Measurements from ENCODE around the gene PLCD1. TPM values are rescaled to one million over a fixed set of nuclear protein-coding genes. Genes with fewer than 3 reads are reported as not detected.

The PLCD1 gene
- total and polyA plus RNA-seq, 2 of the 13 experiments (the other 11 are each of a cell fraction or from before 2014, with no cell fraction given) = 10.1 to 12.4 TPM

- ATAC-seq = no peak
- H3K27ac ChIP-seq (ENCODE audit: extremely low read length, insufficient read depth, low read length) = no peak overlapping the region
- 87% methylated on average over 7 of the region's 7 CpGs for WGBS (ENCODE audit: low lambda C conversion rate)
- no peak overlapping the region for H3K4me2 ChIP-seq (ENCODE audit: low read depth, low read length)
- POLR2A ChIA-PET = interaction anchor here (1.0 kb wide), 1 partner anchor 12 kb away, joined by 3 read pairs; no protein-coding TSS in a partner anchor
- no peaks in the 10 kb centered on the region for H3K9me3 ChIP-seq (ENCODE audit: low read length)
- no peak for DNase-seq (ENCODE audit: low spot score)
- BruUV-seq (replicated peaks) = no TSS peak
- H3K4me1 ChIP-seq (ENCODE audit: insufficient read depth, low read length) = peaks cover 59% of the 10 kb centered on the region
- in situ Hi-C loops (cut with HindIII; ENCODE audit: extremely low pct_ligation_motif_present, low pct_unique_long_range_greater_than_20kb) (no loop called here), intact Hi-C loops (cut with micrococcal nuclease; ENCODE audit: unreplicated experiment) (no loop called here)
- CTCF ChIA-PET (ENCODE audit: low intra/inter-chr PET ratio, low total read pairs) = no interaction called here
- peaks cover 21 to 33% of the 10 kb centered on the region in 2 experiments for H3K36me3 ChIP-seq (replicated peaks in 1 of 2; ENCODE audit: control insufficient read depth in 1 of 2, insufficient read depth in 2 of 2, low read length in 2 of 2)
- H2AFZ ChIP-seq (ENCODE audit: low read length) = no peak overlapping the region
- no peak for FAIRE-seq
- no peaks in the 10 kb centered on the region; a peak in 1 of 5 replicates for H3K27me3 ChIP-seq (ENCODE audit: control insufficient read depth in 1 of 2, insufficient read depth in 2 of 2, low read length in 2 of 2)
- no peaks in the 10 kb centered on the region for H4K20me1 ChIP-seq (ENCODE audit: insufficient read depth, low read length)
- no peak overlapping the region for H3K9ac ChIP-seq (ENCODE audit: insufficient read depth, low read depth, low read length)
- no peaks in the 10 kb centered on the region for H3K79me2 ChIP-seq (ENCODE audit: insufficient read depth, low read length)
- no peak overlapping the region for H3K4me3 ChIP-seq (replicated peaks in 1 of 3; ENCODE audit: insufficient read depth in 1 of 3, low read depth in 2 of 3, low read length in 3 of 3)
- TF ChIP-seq SALL1 (CRISPR knock-in tag; IDR thresholded peaks at IDR 0.05) = no peak
- TF ChIP-seq POLR2G (IDR thresholded peaks at IDR 0.05; ENCODE audit: low read depth, low read length) = no peak
- no peak for TF ChIP-seq RFX1 (IDR thresholded peaks at IDR 0.05)
- TF ChIP-seq SALL2 (CRISPR knock-in tag; IDR thresholded peaks at IDR 0.05) = no peak
- no peak for TF ChIP-seq ZNF550 (CRISPR knock-in tag; IDR thresholded peaks at IDR 0.05; ENCODE audit: borderline replicate concordance)
- TF ChIP-seq FOXP1 (IDR thresholded peaks at IDR 0.05) = no peak
- TF ChIP-seq FOXP1 (CRISPR knock-in tag; IDR thresholded peaks at IDR 0.05) = no peak
- TF ChIP-seq ZSCAN29 (CRISPR knock-in tag; conservative IDR thresholded peaks at IDR 0.05) = no peak
- no peak for TF ChIP-seq HNF4G (IDR thresholded peaks at IDR 0.05; ENCODE audit: borderline replicate concordance, low read depth, low read length)
- no peak for TF ChIP-seq HNF4G (CRISPR knock-in tag; IDR thresholded peaks at IDR 0.05; ENCODE audit: borderline replicate concordance, low read depth)
- no peak for TF ChIP-seq PAX8 (CRISPR knock-in tag; IDR thresholded peaks at IDR 0.05; ENCODE audit: borderline replicate concordance)
- no peak for TF ChIP-seq ZNF12 (CRISPR knock-in tag; IDR thresholded peaks at IDR 0.05)
- TF ChIP-seq ZFP62 (CRISPR knock-in tag; IDR thresholded peaks at IDR 0.05) = no peak
- TF ChIP-seq ZNF609 (CRISPR knock-in tag; IDR thresholded peaks at IDR 0.05; ENCODE audit: borderline replicate concordance) = no peak
- TF ChIP-seq NFKBIZ (CRISPR knock-in tag; IDR thresholded peaks at IDR 0.05) = no peak
- TF ChIP-seq ZNF513 (CRISPR knock-in tag; conservative IDR thresholded peaks at IDR 0.05) = no peak
- TF ChIP-seq CHCHD3 (CRISPR knock-in tag; IDR thresholded peaks at IDR 0.05) = no peak
- no peak for TF ChIP-seq HOXA3 (CRISPR knock-in tag; IDR thresholded peaks at IDR 0.05)
These were observed 44.8 kb downstream of the PLCD1 start for GRCh38 chr3:37984596-37984995.

Measured in HepG2 (cell line).